Endodermal cell (in vitro differentiated cells): Measurements from ENCODE around the gene CPSF6. TPM values are rescaled to one million over a fixed set of nuclear protein-coding genes. Genes with fewer than 3 reads are reported as not detected.

Experiments used
- DNase-seq: peaks from one replicate; pipeline ENCODE4 v3.0.0-alpha.2; 2017
- H3K27ac ChIP-seq: 2 replicates; pipeline ENCODE4 v1.5.1; 2013; ENCODE audit warnings: mild to moderate bottlenecking, low read depth, low read length, moderate library complexity
- H3K27me3 ChIP-seq: 2 replicates; pipeline ENCODE4 v1.6.1; 2013; ENCODE audit warnings: mild to moderate bottlenecking, low read length, moderate library complexity; ENCODE audit not compliant: insufficient read depth, control insufficient read depth, poor library complexity, severe bottlenecking
- H3K36me3 ChIP-seq: 2 replicates; pipeline ENCODE4 v1.7.0; 2013; ENCODE audit warnings: mild to moderate bottlenecking, low read length, moderate library complexity; ENCODE audit not compliant: control insufficient read depth, insufficient read depth
- H3K4me1 ChIP-seq: one replicate; pipeline ENCODE4 v1.7.0; 2013; ENCODE audit warnings: low read length; ENCODE audit not compliant: control insufficient read depth, insufficient read depth
- H3K4me3 ChIP-seq: 2 replicates; pipeline ENCODE4 v1.5.1; 2013; ENCODE audit warnings: mild to moderate bottlenecking, low read length, moderate library complexity
- H3K9ac ChIP-seq: 2 replicates; pipeline ENCODE4 v1.6.1; 2013; ENCODE audit warnings: mild to moderate bottlenecking, low read length, moderate library complexity; ENCODE audit not compliant: poor library complexity, severe bottlenecking; ENCODE audit errors: extremely low read depth
- H3K9me3 ChIP-seq: 2 replicates; pipeline ENCODE4 v1.6.1; 2013; ENCODE audit warnings: mild to moderate bottlenecking, low read length, moderate library complexity; ENCODE audit not compliant: control insufficient read depth
- H3K27ac Mint-ChIP-seq: 2 replicates; pipeline ENCODE4 v1.8.0; 2020; ENCODE audit warnings: mixed read lengths
- H3K27me3 Mint-ChIP-seq: 2 replicates; pipeline ENCODE4 v1.8.0; 2021; ENCODE audit warnings: mild to moderate bottlenecking, mixed read lengths; ENCODE audit not compliant: insufficient read depth
- H3K36me3 Mint-ChIP-seq: 2 replicates; pipeline ENCODE4 v1.8.0; 2020; ENCODE audit warnings: low read depth, mixed read lengths
- H3K4me1 Mint-ChIP-seq: 2 replicates; pipeline ENCODE4 v1.8.0; 2020; ENCODE audit warnings: mixed read lengths
- H3K4me3 Mint-ChIP-seq: 2 replicates; pipeline ENCODE4 v1.8.0; 2020; ENCODE audit warnings: mild to moderate bottlenecking, moderate library complexity, mixed read lengths
- H3K9me3 Mint-ChIP-seq: 2 replicates; pipeline ENCODE4 v1.8.0; 2020; ENCODE audit warnings: mild to moderate bottlenecking, mixed read lengths
- CTCF ChIP-seq: fragments of 200-600 bp; sonication (generic); conservative IDR thresholded peaks from 2 replicates; pipeline ENCODE4 v1.5.0; 2021; ENCODE audit warnings: antibody characterized with exemption, mild to moderate bottlenecking
- WGBS, 2 experiments: methylation state at CpG; one replicate each; pipeline versions ENCODE4 v1.1.5 to v1.1.7; 2013; ENCODE audit warnings: missing lambda C conversion rate in 2 of 2, mixed read lengths in 1 of 2; ENCODE audit not compliant: insufficient coverage in 1 of 2, insufficient read length in 1 of 2; 5-methylcytosine and 5-hydroxymethylcytosine counted together
- total RNA-seq, 2 donors: library from RNA; stranded (reverse); fragmentation: NEBNext Ultra II Directional in 1 of 2; extraction: Animal tissue kit (Norgen Biotek cat#: 25700) in 1 of 2; gene quantifications; 2 replicates in 1 of 2; 3 replicates in 1 of 2; pipeline ENCODE4 v1.2.1, GENCODE V29; 2021

The CPSF6 gene
- total RNA-seq, 2 donors from 2014 or later, result 115 to 139 TPM

- Mint-ChIP-seq H3K27me3 (no peaks in the 10 kb centered on the region), H3K36me3 (no peaks in the 10 kb centered on the region), H3K4me3 (no peak overlapping the region), H3K9me3 (no peaks in the 10 kb centered on the region), H3K27ac (no peak overlapping the region), H3K4me1 (no peaks in the 10 kb centered on the region)
- H3K27me3 ChIP-seq, result no peaks in the 10 kb centered on the region
- H3K9me3 ChIP-seq, result no peaks in the 10 kb centered on the region
- no peak overlapping the region for H3K27ac ChIP-seq
- no peak overlapping the region for H3K9ac ChIP-seq
- DNase-seq, result no peak
- no peaks in the 10 kb centered on the region for H3K4me1 ChIP-seq
- H3K36me3 ChIP-seq, result no peaks in the 10 kb centered on the region
- TF ChIP-seq CTCF, result no peak
- WGBS, 2 experiments, result 90 to 100% methylated on average over 1 of the region's 1 CpG
- no peak overlapping the region for H3K4me3 ChIP-seq
Observed at GRCh38 chr12:69214169-69214568, 25.2 kb upstream of the CPSF6 start.

GRCh38 chr12:69225251-69225910 lies 14.0 kb upstream of the CPSF6 start:
- no peak overlapping the region for H3K27ac ChIP-seq
- H3K27ac Mint-ChIP-seq, result no peak overlapping the region
- H3K9me3 ChIP-seq, result no peaks in the 10 kb centered on the region
- no peak overlapping the region for H3K4me3 ChIP-seq
- no peak for DNase-seq
- WGBS, 2 experiments, result 100% methylated on average over 1 of the region's 1 CpG; no CpG with 5 or more reads in 1 of the 2 experiments
- no peak overlapping the region for H3K4me3 Mint-ChIP-seq
- H3K27me3 ChIP-seq, result no peaks in the 10 kb centered on the region
- no peak overlapping the region for H3K9ac ChIP-seq
- peaks cover 3% of the 10 kb centered on the region for H3K36me3 Mint-ChIP-seq
- peaks cover 6% of the 10 kb centered on the region for H3K9me3 Mint-ChIP-seq
- no peaks in the 10 kb centered on the region for H3K4me1 ChIP-seq
- no peak for TF ChIP-seq CTCF
- no peaks in the 10 kb centered on the region for H3K27me3 Mint-ChIP-seq
- H3K4me1 Mint-ChIP-seq, result no peaks in the 10 kb centered on the region
- no peaks in the 10 kb centered on the region for H3K36me3 ChIP-seq

- H3K9ac ChIP-seq, result no peak overlapping the region
- no peaks in the 10 kb centered on the region for H3K27me3 ChIP-seq
- Mint-ChIP-seq H3K27ac (no peak overlapping the region), H3K9me3 (peaks cover 34% of the 10 kb centered on the region), H3K4me3 (no peak overlapping the region), H3K27me3 (no peaks in the 10 kb centered on the region), H3K4me1 (no peaks in the 10 kb centered on the region), H3K36me3 (peaks cover 8% of the 10 kb centered on the region)
- no peak for TF ChIP-seq CTCF
- H3K4me3 ChIP-seq, result no peak overlapping the region
- H3K27ac ChIP-seq, result no peak overlapping the region
- no peaks in the 10 kb centered on the region for H3K4me1 ChIP-seq
- DNase-seq, result no peak
- H3K36me3 ChIP-seq, result no peaks in the 10 kb centered on the region
- H3K9me3 ChIP-seq, result peaks cover 29% of the 10 kb centered on the region
Observed at GRCh38 chr12:69231479-69231878, 7.9 kb upstream of the CPSF6 start.
